GM12875 (cell line): ENCODE results near the gene UHRF1.

Experiments
- H3K4me3 ChIP-seq: one replicate; pipeline ENCODE4 v1.5.1; 2011; ENCODE audit warnings: low read depth, low read length, control low read depth
- CTCF ChIP-seq: IDR thresholded peaks from 2 replicates; pipeline ENCODE4 v1.5.1; 2011; ENCODE audit warnings: low read depth, mild to moderate bottlenecking, control low read depth, inconsistent platforms, low read length, moderate library complexity, borderline replicate concordance; ENCODE audit not compliant: insufficient read depth

UHRF1 gene

GRCh38 chr19:4983346-4984105 lies 74.2 kb downstream of the UHRF1 start:
- no peak overlapping the region for H3K4me3 ChIP-seq
- no peak for TF ChIP-seq CTCF

- no peak for TF ChIP-seq CTCF
Observed at GRCh38 chr19:4984106-4984380, 74.7 kb downstream of the UHRF1 start.

GRCh38 chr19:4984438-4984990 lies 75.2 kb downstream of the UHRF1 start:
- no peak overlapping the region for H3K4me3 ChIP-seq
- no peak for TF ChIP-seq CTCF

More at GRCh38 chr19:4984106-4984380, 74.7 kb downstream of the UHRF1 start:
- no peak overlapping the region for H3K4me3 ChIP-seq

- H3K4me3 ChIP-seq, result no peak overlapping the region
- no peak for TF ChIP-seq CTCF
Observed at GRCh38 chr19:4985551-4985991, 76.3 kb downstream of the UHRF1 start.

GRCh38 chr19:4986056-4986455 lies 76.8 kb downstream of the UHRF1 start:
- no peak for TF ChIP-seq CTCF
- H3K4me3 ChIP-seq, result no peak overlapping the region

- H3K4me3 ChIP-seq, result no peak overlapping the region
- no peak for TF ChIP-seq CTCF
Observed at GRCh38 chr19:4986471-4986891, 77.2 kb downstream of the UHRF1 start.

GRCh38 chr19:4987256-4987655 lies 78.0 kb downstream of the UHRF1 start:
- TF ChIP-seq CTCF, result no peak
- no peak overlapping the region for H3K4me3 ChIP-seq
